NCI-H1436 treated with DMSO at 0.1 percent for 48 hours (cell line): ENCODE data around the gene CYB5R3.
"Not testable (repeated sequence)": the region's sequence is repeated elsewhere in the genome, so short reads cannot be mapped to it uniquely, and the experiment has no call there.

Experiments used
- DNase-seq: peaks from one replicate; lab custom pipeline; 2025; lab: John Stamatoyannopoulos, UW

Gene CYB5R3

DNA sequence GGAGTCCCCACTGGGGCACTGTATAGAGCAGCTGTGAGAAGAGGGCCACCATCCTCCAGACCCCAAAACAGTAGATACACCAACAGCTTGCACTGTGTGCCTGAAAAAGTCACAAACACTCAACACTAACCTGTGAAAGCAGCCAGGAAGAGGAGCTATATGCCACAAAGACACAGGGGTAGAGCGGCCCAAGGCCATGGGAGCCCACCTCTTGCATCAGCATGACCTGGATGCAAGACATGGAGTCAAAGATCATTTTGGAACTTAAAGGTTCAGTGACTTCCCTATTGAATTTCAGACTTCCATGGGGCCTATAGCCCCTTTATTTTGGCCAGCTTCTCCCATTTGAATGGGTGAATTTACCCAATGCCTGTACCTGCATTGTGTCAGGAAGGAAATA, 29.7 kb upstream of the CYB5R3 start:
- DNase-seq, result no peak

DNA sequence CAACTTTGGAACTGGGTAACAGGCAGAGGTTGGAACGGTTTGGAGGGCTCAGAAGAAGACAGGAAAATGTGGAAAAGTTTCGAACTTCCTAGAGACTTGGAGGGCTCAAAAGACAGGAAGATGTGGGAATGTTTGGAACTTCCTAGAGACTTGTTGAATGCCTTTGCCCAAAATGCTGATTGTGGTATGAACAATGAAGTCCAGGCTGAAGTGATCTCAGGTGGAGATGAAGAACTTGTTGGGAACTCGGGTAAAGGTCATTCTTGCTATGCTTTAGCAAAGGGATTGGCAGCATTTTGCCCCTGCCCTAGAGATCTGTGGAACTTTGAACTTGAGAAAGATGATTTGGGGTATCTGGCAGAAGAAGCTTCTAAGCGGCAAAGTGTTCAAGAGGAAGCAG, 28.7 kb upstream of the CYB5R3 start:
- not testable (repeated sequence) for DNase-seq

DNA sequence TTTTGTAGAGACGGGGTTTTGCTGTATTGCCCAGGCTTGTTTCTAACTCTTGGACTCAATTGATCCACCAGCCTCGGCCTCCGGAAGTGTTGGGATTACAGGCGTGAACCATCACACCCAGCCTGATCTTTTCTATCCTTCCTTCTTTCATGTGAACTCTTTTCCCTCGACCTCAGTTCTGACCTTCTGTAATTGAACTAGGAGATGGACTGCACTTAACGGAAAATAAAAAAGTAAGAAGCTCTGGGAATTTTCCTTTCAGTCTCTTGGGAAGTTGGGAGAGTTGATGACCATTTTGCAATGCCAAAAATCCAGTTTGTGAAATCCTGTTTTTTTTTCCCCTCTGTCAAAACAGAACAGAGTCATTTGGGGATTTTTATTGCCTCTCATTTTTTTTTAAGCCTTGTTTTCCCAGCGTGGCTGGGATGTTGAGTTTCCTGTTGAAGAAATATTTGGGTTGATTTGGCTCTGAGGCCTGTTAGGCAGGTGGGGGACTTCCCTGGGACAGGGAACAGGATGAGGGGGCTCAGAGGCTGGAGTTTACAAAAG, 26.9 kb upstream of the CYB5R3 start:
- no peak for DNase-seq

DNA sequence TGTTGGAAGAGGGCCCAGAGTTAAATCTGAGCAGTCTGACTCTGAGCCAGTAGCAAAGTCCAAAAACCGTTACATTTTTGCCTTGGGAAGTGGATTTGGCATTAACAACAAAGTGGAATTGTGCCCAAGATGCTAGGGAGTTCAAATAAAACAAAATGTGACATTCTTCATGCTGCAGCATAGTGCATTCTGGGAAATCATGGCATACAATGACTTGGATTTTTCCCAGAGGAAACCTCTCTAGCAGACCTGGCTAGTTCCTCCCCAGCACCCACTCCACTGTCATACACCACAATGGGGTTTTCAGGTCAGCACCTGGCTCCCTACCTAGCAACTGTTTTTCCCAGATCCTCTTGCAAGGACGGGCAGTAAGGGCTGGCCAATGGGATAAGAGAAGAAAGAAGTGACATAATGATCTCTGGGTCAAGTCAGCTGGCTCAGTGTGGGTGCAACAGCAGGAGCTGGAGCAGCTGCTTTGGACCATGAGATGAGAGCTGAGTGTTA, 24.8 kb upstream of the CYB5R3 start:
- no peak for DNase-seq

- DNase-seq, result not testable (repeated sequence)
Measured at GRCh38 chr22:42673071-42673470, 23.9 kb upstream of the CYB5R3 start.

GRCh38 chr22:42670921-42671709, 21.9 kb upstream of the CYB5R3 start:
- DNase-seq, result no peak

GRCh38 chr22:42670046-42670445, 20.9 kb upstream of the CYB5R3 start:
- no peak for DNase-seq

- not testable (repeated sequence) for DNase-seq
Measured at GRCh38 chr22:42666393-42666792, 17.2 kb upstream of the CYB5R3 start.

DNA sequence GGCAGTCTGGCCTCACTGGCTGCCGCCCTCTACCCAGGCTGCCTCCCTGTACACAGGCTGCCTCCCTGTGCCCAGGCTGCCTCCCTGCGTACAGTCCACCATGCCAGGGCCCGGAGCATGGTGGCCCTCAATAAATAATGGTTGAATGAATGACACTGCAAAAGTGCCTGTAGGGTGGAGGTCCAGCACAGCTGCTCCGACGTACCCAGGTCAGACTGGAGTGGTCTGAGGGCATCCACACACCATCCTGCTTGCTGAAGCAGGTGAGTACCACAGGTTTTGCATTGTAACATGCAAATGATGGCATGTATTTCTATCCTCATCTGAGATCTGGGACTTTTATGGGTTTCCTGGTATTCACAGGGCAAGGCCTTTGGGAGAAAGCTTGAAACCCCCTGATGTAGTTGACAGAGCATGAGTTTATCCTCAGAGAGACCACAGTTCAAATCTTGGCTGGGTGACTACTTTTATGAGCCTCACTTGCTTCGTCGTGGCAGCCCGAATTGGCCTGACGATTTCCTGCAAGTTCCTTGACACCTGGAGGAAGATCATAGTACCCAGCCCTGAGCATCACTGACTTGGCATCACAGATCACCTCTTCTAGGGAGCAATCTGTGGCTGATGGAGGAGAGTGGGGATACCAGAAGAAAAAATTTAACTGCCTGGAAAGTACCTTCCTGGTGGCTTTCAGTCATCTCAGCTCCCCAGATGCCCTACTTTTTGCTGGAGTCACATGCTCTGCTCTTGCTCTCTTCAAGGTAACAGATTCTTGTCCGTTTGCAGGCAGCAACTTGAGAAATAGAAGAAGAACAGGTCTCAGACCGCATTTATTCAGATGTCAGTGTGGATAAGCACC, 16.0 kb upstream of the CYB5R3 start:
- DNase-seq, result no peak

DNA sequence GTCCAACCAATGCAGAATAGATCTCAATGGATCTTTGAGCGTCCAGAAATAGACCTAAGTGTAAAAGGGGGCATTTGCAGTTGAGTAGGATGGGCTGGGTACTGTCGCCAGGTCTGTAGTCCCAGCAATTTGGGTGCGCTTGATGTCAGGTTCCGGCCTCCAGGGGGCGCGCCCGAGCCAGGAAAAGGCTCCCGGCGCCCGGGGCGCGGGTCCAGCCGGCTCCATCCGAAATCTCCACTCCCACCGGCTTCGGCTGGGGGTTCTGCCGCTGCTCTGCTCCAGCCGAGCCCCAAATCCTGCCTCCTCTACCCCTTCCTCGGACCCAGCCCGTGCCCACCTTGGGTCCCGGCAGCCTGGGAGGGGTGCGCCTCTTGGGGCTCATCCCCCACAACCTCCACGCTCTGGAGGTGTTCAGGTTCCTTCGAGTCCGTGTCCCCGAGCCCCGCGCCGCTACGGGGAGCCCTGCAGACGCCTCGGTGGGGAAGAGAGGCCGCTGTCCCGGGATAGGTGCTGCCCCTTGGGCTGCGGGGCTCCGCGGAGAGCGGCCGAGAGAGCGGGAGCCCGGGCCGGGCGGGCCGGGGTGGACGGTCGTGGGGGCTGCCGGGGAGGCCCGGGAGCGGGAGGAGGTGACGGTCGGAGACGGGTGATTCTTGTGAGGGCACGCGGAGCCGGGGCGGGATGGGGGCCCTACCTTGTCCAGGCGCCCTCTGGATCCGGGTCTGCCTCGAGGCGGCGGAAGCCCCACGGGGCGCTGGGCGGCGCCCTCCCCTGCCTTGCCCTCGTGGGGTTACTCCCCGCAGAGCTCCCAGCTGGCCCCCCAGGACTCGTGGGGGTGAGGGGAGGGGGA, 13.0 kb upstream of the CYB5R3 start:
- DNase-seq, result no peak

- no peak for DNase-seq
Measured at GRCh38 chr22:42656578-42656977, 7.4 kb upstream of the CYB5R3 start.

GRCh38 chr22:42655693-42656092, 6.5 kb upstream of the CYB5R3 start:
- peak; percentile 84 for DNase-seq

DNA sequence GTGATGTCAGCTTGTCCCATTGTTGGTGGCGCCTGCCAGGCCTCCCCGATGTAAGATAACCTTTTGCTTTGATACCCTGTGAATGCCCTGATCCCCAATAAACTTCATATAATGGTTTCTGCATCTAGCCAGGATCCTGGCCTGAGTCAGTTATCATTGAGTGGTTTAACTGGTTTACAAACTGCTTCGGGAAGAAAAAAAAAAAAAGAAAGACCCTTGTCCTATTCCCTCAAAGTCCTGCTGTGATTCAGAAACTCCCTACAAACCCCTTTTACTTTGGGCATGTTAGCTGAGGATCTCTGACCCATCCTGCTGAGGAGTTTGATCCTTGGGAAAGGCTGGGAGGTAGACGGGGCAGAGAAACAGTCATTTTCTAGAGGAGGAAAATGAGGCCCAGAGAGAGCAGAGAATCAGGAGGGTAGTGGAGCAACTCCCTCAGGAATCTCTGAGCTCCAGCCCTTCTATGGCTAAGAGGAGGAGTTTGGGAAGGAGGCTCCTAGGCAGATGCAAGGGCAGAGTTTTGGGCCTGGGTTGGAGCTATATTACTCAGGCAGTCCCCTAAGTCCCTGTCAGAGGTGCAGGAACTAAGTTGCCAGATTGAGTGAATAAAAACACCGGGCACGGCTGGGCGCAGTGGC, 5.4 kb upstream of the CYB5R3 start:
- DNase-seq, result no peak

DNA sequence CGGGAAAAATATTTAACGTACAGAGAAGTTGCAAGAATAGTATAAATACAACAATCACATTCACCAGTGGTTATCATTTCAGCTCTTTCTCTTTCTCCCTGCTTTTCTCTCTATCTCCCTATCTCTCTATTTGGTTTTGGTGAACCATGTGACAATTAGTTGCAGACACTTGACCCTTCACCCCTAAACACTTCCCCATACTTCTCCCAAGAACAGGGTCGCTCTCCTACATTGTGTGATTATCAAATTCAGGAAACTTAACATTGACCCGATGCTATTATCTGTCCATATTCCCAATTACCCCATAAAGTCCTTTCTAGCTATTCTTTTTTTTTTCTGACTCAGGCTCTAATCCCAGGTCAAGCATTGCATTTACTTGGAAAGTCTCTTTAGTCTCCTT, 4.8 kb upstream of the CYB5R3 start:
- no peak for DNase-seq

- no peak for DNase-seq
Measured at GRCh38 chr22:42651134-42651533, 1.9 kb upstream of the CYB5R3 start.

DNA sequence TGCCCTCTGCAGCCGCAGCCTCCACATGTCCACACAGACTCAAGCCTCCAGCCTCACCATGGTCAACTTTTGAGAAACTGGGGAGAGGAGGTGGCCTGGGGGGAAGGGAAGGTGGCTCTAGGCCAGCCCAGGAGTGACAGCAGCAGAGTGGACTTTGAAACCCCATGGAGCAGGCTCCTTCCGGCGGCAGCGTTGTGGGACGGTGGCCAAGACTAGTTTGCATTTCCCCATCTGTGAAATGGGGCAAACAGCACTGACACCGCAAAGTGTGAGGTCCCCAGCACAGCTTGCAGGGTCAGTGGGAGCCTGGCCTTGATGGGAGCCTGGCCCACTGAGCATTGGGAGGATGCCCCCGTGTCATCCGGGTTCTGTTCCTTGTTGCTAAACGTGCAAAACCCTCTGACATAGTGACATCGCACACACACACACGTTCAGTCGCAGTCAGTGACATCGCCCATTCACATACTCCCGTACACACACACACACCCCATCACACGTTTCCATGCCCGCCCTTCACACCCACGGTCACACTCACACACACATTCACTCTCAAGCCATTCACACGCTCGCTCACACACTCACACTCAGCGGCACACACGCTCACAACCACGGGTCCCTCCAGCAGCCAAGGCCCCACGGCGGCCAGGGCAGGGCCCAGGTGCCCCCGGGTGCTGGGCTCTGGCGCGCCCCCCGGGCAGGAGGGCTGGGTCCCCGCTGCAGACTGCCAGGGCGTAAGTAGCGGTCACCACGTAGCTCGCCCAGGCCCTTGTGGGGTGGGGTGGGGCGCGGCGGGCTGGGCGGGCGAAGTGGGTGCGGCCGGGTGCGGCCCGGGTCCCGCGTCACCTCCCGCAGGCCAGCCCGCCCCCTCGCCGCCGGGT, 585 bp downstream of the CYB5R3 start:
- DNase-seq, result no peak

DNA sequence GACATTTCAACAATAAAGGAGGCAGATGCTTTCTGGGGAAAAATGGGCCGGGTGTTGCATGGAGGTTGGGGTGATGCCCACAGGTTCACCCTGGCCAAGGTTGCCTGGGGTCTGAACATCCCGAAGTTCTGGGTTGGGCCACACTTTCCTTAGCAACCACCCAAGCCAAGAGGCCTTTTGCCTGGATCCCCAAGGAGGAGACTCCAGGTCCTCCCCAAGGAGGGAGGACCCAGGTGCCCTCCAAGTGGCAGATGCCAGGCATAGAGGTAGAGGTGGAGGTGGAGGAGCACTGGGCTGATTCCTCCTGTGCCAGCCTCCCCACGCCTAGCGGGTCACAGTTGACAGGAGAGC, 1.2 kb downstream of the CYB5R3 start:
- no peak for DNase-seq

DNA sequence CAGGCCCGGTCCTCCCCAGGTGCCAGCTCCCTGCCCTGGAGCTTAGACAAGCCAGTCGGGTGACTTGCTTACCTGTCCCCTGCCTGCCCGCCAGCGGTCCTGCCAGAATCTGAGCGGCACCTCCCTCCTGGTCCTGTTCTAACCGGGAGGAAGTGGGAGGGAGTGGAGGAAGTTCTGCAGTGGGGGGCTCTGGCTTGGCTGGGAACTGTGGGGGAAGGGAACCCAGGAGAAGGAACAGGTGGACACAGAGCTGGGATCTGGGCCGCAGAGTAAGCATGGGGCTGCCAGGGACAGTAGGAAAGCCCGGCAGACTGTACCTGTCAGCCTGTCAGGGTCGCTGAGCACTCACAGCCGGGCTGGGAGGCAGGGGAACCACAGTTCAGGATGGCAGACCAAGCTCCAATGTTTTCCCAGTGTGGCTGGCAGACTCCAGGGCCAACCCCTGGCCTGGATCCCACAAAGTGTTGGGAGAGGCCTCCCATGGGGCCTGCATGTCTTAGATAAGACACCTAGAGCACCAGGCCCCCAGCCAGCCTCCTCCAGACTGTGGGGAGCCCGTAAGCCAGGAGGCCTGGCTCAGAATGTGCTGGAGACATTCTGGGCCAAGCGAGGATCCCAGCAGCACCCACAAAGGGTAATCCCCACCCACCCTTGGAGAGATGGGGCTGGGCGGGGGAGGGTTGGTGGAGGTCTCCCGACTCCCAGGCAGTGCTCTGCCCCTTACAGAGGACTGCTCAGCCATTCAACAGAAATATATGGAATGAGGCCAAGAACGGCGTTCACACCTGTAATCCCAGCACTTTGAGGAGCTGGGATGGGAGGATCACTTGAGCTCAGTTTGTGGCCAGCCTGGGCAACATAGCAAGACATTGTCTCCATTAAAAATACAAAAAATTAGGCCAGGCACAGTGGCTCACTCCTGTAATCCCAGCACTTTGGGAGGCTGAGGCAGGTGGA, 2.3 kb downstream of the CYB5R3 start:
- DNase-seq, result no peak

GRCh38 chr22:42645938-42646568, 3.1 kb downstream of the CYB5R3 start:
- no peak for DNase-seq
